ENCODE results near the gene ATOSB. TPM values are rescaled to one million over a fixed set of nuclear protein-coding genes. Genes with fewer than 3 reads are reported as not detected.
"Not testable (repeated sequence)": the region's sequence is repeated elsewhere in the genome, so short reads cannot be mapped to it uniquely, and the experiment has no call there.

Gene ATOSB, protein sequence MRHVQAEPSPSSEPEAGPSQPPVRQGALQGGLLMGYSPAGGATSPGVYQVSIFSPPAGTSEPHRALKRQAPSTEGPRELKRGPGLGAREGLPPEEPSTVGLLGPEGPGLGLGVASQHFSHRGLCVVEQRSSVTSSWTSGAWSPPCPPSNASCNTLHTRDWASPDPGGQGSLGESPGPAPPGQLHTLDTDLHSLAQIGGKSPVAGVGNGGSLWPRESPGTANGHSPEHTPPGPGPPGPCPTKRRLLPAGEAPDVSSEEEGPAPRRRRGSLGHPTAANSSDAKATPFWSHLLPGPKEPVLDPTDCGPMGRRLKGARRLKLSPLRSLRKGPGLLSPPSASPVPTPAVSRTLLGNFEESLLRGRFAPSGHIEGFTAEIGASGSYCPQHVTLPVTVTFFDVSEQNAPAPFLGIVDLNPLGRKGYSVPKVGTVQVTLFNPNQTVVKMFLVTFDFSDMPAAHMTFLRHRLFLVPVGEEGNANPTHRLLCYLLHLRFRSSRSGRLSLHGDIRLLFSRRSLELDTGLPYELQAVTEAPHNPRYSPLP
- 35.3 TPM for polyA plus RNA-seq (2013, experiment 1 of 2)
- 29.5 TPM for polyA plus RNA-seq (2013, experiment 2 of 2)

DNA sequence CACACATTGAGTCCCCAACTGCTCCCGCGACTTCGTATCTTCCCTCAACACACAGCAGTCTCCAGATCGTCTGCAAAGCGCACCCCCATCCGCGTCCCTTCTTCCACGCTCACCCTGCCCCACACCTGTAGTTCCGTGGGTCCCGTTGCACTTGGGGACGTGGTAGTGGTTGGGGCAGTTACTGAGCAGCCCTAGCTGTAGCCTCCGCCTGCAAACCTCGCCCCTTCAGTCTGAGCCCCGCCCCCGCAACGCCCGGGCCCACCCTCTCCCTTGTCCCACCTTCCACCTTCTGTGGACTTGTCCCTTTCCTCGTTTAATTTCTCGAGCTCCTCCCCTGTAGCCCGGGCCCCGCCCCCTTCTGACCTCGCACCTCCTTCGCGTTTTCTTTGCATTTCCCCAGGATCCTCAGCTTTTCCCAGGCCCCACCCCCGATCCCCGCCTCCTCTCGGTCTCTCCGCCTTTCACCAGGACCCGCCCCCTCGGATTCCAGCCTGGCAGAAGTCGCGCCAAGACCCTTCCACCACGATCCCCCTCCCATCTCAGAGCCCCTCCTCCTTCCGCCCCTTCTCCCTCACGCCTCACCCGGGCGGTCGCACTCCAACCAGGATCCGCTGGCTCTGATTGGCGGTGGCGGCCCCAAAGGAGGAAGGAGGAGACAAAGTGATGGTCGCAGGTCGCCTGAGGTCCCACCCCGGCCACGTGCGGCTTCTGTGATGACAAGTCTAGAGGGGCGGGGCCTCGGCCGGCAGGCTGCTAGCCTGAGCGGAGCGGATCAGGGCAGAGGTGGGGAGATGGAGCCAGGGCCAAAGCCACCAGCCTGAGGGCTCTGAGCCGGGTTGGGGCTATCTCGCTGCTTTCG, at the start of gene ATOSB:
ATOSB (minus strand) TSS at position 183 of the 859 bp plus-strand sequence. CDS start 7,588 bp downstream, outside the sequence.
- WGBS, 2 experiments (ENCODE audit: insufficient coverage in 2 of 2): 0 to 1% methylated on average over 41 to 43 of the region's 54 CpGs
- Histone ChIP-seq H3K4me3 (ENCODE audit: extremely low read depth, insufficient read depth, low read length, poor library complexity, severe bottlenecking) (peak within 1 kb of the TSS; percentile 58), H3K4me1 (ENCODE audit: control insufficient read depth, insufficient read depth, low read length, poor library complexity, severe bottlenecking) (peaks cover 15% of the 10 kb centered on the region), H3K9me3 (ENCODE audit: control insufficient read depth, low read length) (no peaks in the 10 kb centered on the region), H3K36me3 (ENCODE audit: control insufficient read depth, insufficient read depth, low read length) (peaks cover 8% of the 10 kb centered on the region), H3K27ac (ENCODE audit: low read depth, low read length, severe bottlenecking) (peak within 1 kb of the TSS; percentile 88)

DNA sequence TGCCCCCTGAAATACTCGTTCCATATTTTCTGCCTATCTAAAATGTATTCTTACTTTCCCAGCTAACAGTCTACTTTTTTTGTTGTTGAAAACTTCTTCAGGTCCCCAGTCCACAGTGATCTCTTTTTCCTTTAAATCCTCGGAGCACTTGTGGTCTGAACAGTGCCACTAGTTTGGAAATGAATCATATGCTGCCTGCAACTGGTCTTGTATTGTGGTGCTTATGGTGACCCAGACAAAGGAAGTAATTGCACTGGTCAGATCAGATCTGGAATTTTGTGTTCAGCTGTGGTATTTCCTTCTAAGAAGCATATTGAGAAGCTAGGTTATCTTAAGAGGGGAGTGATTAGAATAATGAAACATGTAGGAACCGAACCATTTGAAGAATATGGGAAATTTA, 49.0 kb upstream of the ATOSB start:
- H3K36me3 ChIP-seq (ENCODE audit: control insufficient read depth, insufficient read depth, low read length): no peaks in the 10 kb centered on the region
- H3K4me1 ChIP-seq (ENCODE audit: control insufficient read depth, insufficient read depth, low read length, poor library complexity, severe bottlenecking): peaks cover 3% of the 10 kb centered on the region
- peak overlapping the region; percentile 33 for H3K27ac ChIP-seq (ENCODE audit: low read depth, low read length, severe bottlenecking)
- 88 to 92% methylated on average over 3 of the region's 3 CpGs for WGBS, 2 experiments (ENCODE audit: insufficient coverage in 2 of 2)
- H3K4me3 ChIP-seq (ENCODE audit: extremely low read depth, insufficient read depth, low read length, poor library complexity, severe bottlenecking): no peak overlapping the region
- H3K9me3 ChIP-seq (ENCODE audit: control insufficient read depth, low read length): no peaks in the 10 kb centered on the region

DNA sequence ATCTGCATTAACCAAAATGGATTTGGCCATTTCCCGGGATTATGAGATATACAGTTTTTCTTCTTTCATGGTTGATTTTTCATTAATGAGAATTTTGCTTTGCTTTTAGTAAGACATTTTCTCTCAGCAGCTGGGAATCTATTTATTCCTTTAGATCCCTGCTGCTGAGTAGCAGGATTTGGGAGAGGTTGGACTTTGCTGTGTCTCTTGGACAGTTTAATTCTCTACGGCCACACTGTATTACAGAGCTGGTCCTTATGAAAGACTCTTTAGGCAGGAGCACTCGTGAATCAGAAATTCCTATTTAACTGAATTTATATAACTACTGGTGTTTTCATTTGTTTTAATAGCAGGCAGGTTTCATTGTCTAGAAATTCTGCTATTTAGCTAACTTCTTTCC, 47.8 kb upstream of the ATOSB start:
- peaks cover 3% of the 10 kb centered on the region for H3K4me1 ChIP-seq (ENCODE audit: control insufficient read depth, insufficient read depth, low read length, poor library complexity, severe bottlenecking)
- H3K4me3 ChIP-seq (ENCODE audit: extremely low read depth, insufficient read depth, low read length, poor library complexity, severe bottlenecking): no peak overlapping the region
- H3K36me3 ChIP-seq (ENCODE audit: control insufficient read depth, insufficient read depth, low read length): no peaks in the 10 kb centered on the region
- H3K9me3 ChIP-seq (ENCODE audit: control insufficient read depth, low read length): no peaks in the 10 kb centered on the region
- WGBS, 2 experiments (ENCODE audit: insufficient coverage in 2 of 2): 90% methylated on average over 2 of the region's 3 CpGs; no CpG with 5 or more reads in 1 of the 2 experiments
- H3K27ac ChIP-seq (ENCODE audit: low read depth, low read length, severe bottlenecking): no peak overlapping the region

DNA sequence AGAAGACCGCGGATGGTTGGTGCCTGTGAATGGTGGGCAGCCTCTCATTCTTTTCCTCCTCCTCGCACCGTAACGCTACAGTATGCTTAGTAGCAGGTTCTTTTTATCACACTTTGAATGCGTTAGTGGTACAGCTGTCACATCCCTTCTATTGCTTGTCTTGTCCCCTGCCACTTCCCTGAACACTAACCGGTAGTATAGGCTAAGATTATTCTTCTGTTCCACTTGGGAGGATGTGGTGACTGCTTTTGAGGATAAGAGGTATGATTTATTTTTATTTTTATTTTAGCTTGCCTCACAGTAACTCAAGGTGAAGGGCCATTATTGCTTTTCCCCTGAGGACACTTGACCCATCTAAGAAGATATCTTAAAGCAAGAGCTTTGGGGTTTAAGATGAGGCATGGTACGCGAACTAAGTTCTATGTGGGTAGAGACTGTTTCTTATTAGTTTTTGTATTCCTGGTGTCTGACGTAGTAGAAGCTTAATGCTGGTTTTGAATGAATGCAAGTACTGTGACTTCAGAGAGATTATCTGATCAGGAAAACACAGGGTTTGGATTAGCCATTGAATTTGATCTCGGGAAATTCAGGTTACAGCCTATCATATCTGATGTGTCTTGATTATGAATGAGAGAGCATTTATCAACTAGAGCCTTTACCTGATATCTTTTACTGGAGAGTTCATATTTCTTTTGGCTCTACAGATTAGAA, 47.1 kb upstream of the ATOSB start:
- Histone ChIP-seq H3K27ac (ENCODE audit: low read depth, low read length, severe bottlenecking) (no peak overlapping the region), H3K4me3 (ENCODE audit: extremely low read depth, insufficient read depth, low read length, poor library complexity, severe bottlenecking) (peak overlapping the region; percentile 77)
- 43 to 58% methylated on average over 6 to 8 of the region's 11 CpGs for WGBS, 2 experiments (ENCODE audit: insufficient coverage in 2 of 2)

DNA sequence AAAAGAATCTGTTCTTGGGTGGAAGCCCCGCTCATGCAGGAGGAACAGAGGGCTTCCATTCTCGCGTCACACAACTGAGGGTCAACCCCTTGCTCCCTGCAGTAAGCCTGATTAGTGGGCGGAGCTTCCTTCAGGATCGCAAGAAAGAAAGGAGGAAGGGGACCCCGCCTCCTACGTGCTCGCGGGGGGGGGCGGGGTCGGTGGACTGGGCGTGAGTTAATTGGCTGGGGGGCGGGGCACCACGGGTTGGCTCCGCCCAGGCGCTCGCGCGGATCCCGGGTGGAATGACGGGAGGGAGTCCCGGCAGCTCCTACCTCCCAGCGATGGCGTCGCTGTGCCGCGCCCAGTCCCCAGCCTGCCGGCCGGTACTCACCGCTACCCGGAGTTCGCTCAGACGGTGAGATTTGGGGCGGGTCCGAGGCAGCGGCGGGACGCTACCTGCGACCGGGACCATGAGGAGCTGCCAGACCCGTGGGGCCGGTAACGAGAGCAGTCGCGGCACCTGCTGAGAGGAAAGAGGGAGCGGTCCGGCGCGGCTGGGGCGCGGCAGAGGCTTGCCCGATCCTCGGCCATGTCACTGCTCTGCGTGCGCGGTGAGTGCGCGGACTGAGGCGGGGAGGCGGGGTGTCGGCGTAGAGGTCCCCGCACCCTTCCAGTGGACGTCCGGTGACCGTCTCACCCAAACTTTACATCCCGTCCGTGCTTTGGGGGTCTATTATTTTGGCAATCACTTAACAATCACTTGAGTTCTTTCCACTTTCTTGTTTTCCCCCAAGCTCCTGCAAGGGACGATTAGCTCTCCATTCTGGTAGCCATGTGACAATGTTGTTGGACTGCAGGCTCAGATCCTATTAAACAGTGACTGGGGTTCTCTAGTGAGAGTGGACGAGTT, 46.3 kb upstream of the ATOSB start, which contains the start of gene UNC13B:
UNC13B (plus strand) TSS at position 297 of the 892 bp plus-strand sequence; CDS start at position 572, 275 bp downstream.
- 0 to 1% methylated on average over 32 to 62 of the region's 70 CpGs for WGBS, 2 experiments (ENCODE audit: insufficient coverage in 2 of 2)
- peak within 1 kb of the TSS; percentile 73 for H3K27ac ChIP-seq (ENCODE audit: low read depth, low read length, severe bottlenecking)
- peaks cover 3% of the 10 kb centered on the region for H3K4me1 ChIP-seq (ENCODE audit: control insufficient read depth, insufficient read depth, low read length, poor library complexity, severe bottlenecking)
- peak within 1 kb of the TSS; percentile 77 for H3K4me3 ChIP-seq (ENCODE audit: extremely low read depth, insufficient read depth, low read length, poor library complexity, severe bottlenecking)
- H3K9me3 ChIP-seq (ENCODE audit: control insufficient read depth, low read length): no peaks in the 10 kb centered on the region
- H3K36me3 ChIP-seq (ENCODE audit: control insufficient read depth, insufficient read depth, low read length): no peaks in the 10 kb centered on the region

More for the DNA sequence above, 47.1 kb upstream of the ATOSB start:
- Histone ChIP-seq H3K36me3 (ENCODE audit: control insufficient read depth, insufficient read depth, low read length) (no peaks in the 10 kb centered on the region), H3K4me1 (ENCODE audit: control insufficient read depth, insufficient read depth, low read length, poor library complexity, severe bottlenecking) (peaks cover 3% of the 10 kb centered on the region), H3K9me3 (ENCODE audit: control insufficient read depth, low read length) (no peaks in the 10 kb centered on the region)

DNA sequence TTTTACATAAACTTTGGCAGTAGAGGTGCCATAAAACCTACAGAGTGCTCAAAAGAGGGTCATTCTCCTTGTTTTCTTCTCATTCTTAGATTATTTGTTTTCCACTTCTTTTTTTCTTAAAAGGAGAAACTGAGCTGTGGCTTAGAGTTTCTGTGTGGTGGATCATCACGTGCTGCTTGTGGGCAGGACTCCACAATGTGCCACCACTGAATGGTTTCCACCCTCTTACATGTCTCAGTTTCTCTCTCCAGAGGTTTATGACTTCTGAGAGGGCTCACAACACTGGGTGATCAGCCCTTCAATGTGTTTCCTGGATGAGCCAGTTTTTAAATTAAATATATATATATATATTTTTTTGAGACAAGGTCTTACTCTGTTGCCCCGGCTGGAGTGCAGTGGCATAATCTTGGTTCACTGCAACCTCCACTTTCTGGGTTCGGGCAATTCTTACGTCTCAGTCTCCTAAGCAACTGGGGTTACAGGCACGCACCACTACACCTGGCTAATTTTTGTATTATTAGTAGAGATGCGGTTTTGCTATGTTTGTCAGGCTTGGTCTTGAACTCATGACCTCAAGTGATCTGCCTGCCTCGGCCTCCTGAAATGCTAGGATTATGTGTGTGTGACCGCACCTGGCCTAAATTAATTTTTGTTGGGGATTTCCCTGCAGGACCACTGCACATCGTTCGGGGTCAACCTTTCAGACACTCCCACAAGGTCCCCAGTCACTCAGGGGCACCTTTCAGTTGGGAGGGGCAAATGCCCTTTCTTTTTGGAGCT, 43.0 kb upstream of the ATOSB start:
- Histone ChIP-seq H3K4me3 (ENCODE audit: extremely low read depth, insufficient read depth, low read length, poor library complexity, severe bottlenecking) (no peak overlapping the region), H3K9me3 (ENCODE audit: control insufficient read depth, low read length) (no peaks in the 10 kb centered on the region), H3K4me1 (ENCODE audit: control insufficient read depth, insufficient read depth, low read length, poor library complexity, severe bottlenecking) (no peaks in the 10 kb centered on the region), H3K36me3 (ENCODE audit: control insufficient read depth, insufficient read depth, low read length) (no peaks in the 10 kb centered on the region), H3K27ac (ENCODE audit: low read depth, low read length, severe bottlenecking) (no peak overlapping the region)
- 90 to 94% methylated on average over 3 of the region's 10 CpGs for WGBS, 2 experiments (ENCODE audit: insufficient coverage in 2 of 2)

DNA sequence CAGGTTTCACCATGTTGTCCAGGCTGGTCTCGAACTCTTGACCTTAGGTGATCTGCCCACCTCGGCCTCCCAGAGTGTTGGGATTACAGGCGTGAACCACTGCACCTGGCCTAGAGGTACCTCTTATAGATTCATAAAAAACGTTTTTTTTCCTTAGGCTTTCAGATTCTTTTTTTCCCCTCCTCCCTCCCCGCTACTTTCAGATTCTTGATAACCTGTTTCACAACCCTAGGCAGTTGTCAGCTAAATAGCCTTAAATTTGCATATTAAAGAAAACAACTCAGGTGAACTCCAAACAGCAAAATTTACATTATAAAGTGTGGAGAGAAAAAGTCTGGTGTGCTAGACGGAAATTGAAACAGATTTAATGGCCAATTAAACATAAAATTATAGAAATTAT, 42.2 kb upstream of the ATOSB start:
- H3K36me3 ChIP-seq (ENCODE audit: control insufficient read depth, insufficient read depth, low read length); H3K27ac ChIP-seq (ENCODE audit: low read depth, low read length, severe bottlenecking); H3K4me3 ChIP-seq (ENCODE audit: extremely low read depth, insufficient read depth, low read length, poor library complexity, severe bottlenecking); H3K4me1 ChIP-seq (ENCODE audit: control insufficient read depth, insufficient read depth, low read length, poor library complexity, severe bottlenecking); H3K9me3 ChIP-seq (ENCODE audit: control insufficient read depth, low read length): not testable (repeated sequence)
- WGBS, 2 experiments (ENCODE audit: insufficient coverage in 2 of 2): 71 to 77% methylated on average over 3 to 5 of the region's 6 CpGs

DNA sequence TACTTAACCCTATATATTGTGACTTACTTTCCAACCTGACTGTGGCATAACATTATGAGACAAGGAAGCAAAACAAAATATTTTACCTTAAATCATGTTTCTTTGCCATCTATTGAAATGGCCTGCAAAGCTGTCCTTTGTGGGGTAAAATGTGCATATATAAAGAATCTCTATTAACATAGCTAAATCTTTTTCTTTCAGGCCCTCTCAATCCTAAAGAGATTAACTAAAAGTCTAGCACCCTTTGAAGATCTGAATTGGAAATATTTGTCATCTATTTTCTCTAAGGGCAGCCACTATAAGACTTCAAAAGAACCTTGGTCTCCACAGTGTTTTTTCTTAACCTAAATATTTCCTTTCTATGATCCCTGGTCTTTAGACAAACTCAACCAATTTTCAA, 41.1 kb upstream of the ATOSB start:
- Histone ChIP-seq H3K27ac (ENCODE audit: low read depth, low read length, severe bottlenecking) (no peak overlapping the region), H3K4me1 (ENCODE audit: control insufficient read depth, insufficient read depth, low read length, poor library complexity, severe bottlenecking) (no peaks in the 10 kb centered on the region), H3K4me3 (ENCODE audit: extremely low read depth, insufficient read depth, low read length, poor library complexity, severe bottlenecking) (no peak overlapping the region), H3K9me3 (ENCODE audit: control insufficient read depth, low read length) (no peaks in the 10 kb centered on the region), H3K36me3 (ENCODE audit: control insufficient read depth, insufficient read depth, low read length) (no peaks in the 10 kb centered on the region)

DNA sequence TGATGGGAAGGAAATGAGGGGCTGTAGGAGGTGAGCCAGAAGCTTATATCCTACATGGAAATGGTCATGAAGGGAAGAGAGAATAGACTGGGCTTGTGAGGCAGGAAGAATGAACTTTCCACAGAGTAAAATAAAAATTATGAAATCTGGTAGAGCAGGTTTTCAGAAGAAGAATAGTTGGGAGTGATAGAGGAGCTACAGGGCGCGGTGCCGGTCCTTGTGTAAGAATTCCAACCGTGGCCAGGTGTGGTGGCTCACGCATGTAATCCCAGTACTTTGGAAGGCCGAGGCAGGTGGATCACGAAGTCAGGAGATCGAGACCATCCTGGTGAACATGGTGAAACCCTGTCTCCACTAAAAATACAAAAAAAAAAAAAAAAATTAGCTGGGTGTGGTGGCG, 37.3 kb upstream of the ATOSB start:
- Histone ChIP-seq H3K36me3 (ENCODE audit: control insufficient read depth, insufficient read depth, low read length) (no peaks in the 10 kb centered on the region), H3K4me1 (ENCODE audit: control insufficient read depth, insufficient read depth, low read length, poor library complexity, severe bottlenecking) (no peaks in the 10 kb centered on the region), H3K9me3 (ENCODE audit: control insufficient read depth, low read length) (peaks cover 31% of the 10 kb centered on the region), H3K27ac (ENCODE audit: low read depth, low read length, severe bottlenecking) (no peak overlapping the region), H3K4me3 (ENCODE audit: extremely low read depth, insufficient read depth, low read length, poor library complexity, severe bottlenecking) (no peak overlapping the region)
- 90 to 94% methylated on average over 6 to 7 of the region's 9 CpGs for WGBS, 2 experiments (ENCODE audit: insufficient coverage in 2 of 2)
